Colonic mucosa (tissue), 4 donors: ENCODE results near the gene NUF2. TPM values are rescaled to one million over a fixed set of nuclear protein-coding genes. Genes with fewer than 3 reads are reported as not detected.

Experiments
- DNase-seq: peaks from one replicate; pipeline ENCODE4 v3.0.0-alpha.2; 2020
- H3K27ac ChIP-seq: fragments of 200-600 bp; one replicate; pipeline ENCODE4 v1.8.0; 2021
- H3K27me3 ChIP-seq: fragments of 200-600 bp; one replicate; pipeline ENCODE4 v1.8.0; 2021
- H3K36me3 ChIP-seq: fragments of 200-600 bp; one replicate; pipeline ENCODE4 v1.8.0; 2021
- H3K4me1 ChIP-seq: fragments of 200-600 bp; one replicate; pipeline ENCODE4 v1.8.0; 2021; ENCODE audit warnings: mild to moderate bottlenecking
- H3K4me3 ChIP-seq: fragments of 200-600 bp; one replicate; pipeline ENCODE4 v1.8.0; 2021
- H3K9ac ChIP-seq, 2 donors: one replicate each; pipeline ENCODE4 v1.7.0; 2013; ENCODE audit warnings: control low read depth in 2 of 2, low read depth in 2 of 2, low read length in 2 of 2
- H3K9me3 ChIP-seq: fragments of 200-600 bp; one replicate; pipeline ENCODE4 v1.8.0; 2021
- intact Hi-C: fragments of 100-400 bp; cut with DNase I; formaldehyde crosslinking; loops from one replicate; pipeline ENCODE4 v1.14.1; 2022
- total RNA-seq, 2 donors: library from RNA; stranded (reverse); fragmentation: NEBNext Ultra II Directional in 1 of 2; extraction: Animal tissue kit (Norgen Biotek cat#: 25700) in 1 of 2; gene quantifications; one replicate each; pipeline ENCODE4 v1.2.1, GENCODE V29; 2021
- TF ChIP-seq, protein P1 (sequence below): fragments of 200-600 bp; IDR thresholded peaks from one replicate; pipeline ENCODE4 v1.8.0; 2022; ENCODE audit warnings: antibody characterized with exemption, mild to moderate bottlenecking
- donor health status: healthy.
- donor health status: DM: no; HTN: no; CAD: no.
- donor health status: DM: no; HTN: no; CAD: no.

Gene NUF2
- total RNA-seq, 2 donors from 2014 or later: 6.8 to 17.6 TPM

- no peak for DNase-seq
- TF ChIP-seq, protein P1, sequence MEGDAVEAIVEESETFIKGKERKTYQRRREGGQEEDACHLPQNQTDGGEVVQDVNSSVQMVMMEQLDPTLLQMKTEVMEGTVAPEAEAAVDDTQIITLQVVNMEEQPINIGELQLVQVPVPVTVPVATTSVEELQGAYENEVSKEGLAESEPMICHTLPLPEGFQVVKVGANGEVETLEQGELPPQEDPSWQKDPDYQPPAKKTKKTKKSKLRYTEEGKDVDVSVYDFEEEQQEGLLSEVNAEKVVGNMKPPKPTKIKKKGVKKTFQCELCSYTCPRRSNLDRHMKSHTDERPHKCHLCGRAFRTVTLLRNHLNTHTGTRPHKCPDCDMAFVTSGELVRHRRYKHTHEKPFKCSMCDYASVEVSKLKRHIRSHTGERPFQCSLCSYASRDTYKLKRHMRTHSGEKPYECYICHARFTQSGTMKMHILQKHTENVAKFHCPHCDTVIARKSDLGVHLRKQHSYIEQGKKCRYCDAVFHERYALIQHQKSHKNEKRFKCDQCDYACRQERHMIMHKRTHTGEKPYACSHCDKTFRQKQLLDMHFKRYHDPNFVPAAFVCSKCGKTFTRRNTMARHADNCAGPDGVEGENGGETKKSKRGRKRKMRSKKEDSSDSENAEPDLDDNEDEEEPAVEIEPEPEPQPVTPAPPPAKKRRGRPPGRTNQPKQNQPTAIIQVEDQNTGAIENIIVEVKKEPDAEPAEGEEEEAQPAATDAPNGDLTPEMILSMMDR: no peak
- Histone ChIP-seq H3K9me3 (no peaks in the 10 kb centered on the region), H3K27ac (no peak overlapping the region), H3K36me3 (no peaks in the 10 kb centered on the region), H3K9ac (no peak overlapping the region), H3K4me3 (no peak overlapping the region), H3K4me1 (no peaks in the 10 kb centered on the region), H3K27me3 (no peaks in the 10 kb centered on the region)
- intact Hi-C loops: no loop called here
Measured at GRCh38 chr1:163388970-163389369, 67.2 kb downstream of the NUF2 start.

GRCh38 chr1:163395790-163396189 lies 74.0 kb downstream of the NUF2 start:
- TF ChIP-seq, protein P1: no peak
- no peaks in the 10 kb centered on the region for H3K9me3 ChIP-seq
- no peak for DNase-seq
- no peaks in the 10 kb centered on the region for H3K36me3 ChIP-seq
- H3K4me1 ChIP-seq: no peaks in the 10 kb centered on the region
- intact Hi-C loops: no loop called here
- no peaks in the 10 kb centered on the region for H3K27me3 ChIP-seq
- H3K27ac ChIP-seq: no peak overlapping the region
- no peak overlapping the region for H3K4me3 ChIP-seq
- no peak overlapping the region for H3K9ac ChIP-seq

GRCh38 chr1:163397451-163398200 lies 75.9 kb downstream of the NUF2 start:
- no peaks in the 10 kb centered on the region for H3K9me3 ChIP-seq
- H3K36me3 ChIP-seq: no peaks in the 10 kb centered on the region
- no peaks in the 10 kb centered on the region for H3K27me3 ChIP-seq
- H3K27ac ChIP-seq: no peak overlapping the region
- H3K9ac ChIP-seq: no peak overlapping the region
- intact Hi-C loops: no loop called here
- no peak for DNase-seq
- H3K4me1 ChIP-seq: no peaks in the 10 kb centered on the region
- TF ChIP-seq, protein P1: no peak
- no peak overlapping the region for H3K4me3 ChIP-seq

- H3K4me3 ChIP-seq: no peak overlapping the region
- H3K9ac ChIP-seq: no peak overlapping the region
- H3K27ac ChIP-seq: no peak overlapping the region
- H3K27me3 ChIP-seq: no peaks in the 10 kb centered on the region
- no peaks in the 10 kb centered on the region for H3K9me3 ChIP-seq
- intact Hi-C loops: no loop called here
- DNase-seq: no peak
- no peaks in the 10 kb centered on the region for H3K36me3 ChIP-seq
- no peaks in the 10 kb centered on the region for H3K4me1 ChIP-seq
- TF ChIP-seq, protein P1: no peak
Measured at GRCh38 chr1:163399001-163399400, 77.2 kb downstream of the NUF2 start.

GRCh38 chr1:163399976-163400601 lies 78.3 kb downstream of the NUF2 start:
- Histone ChIP-seq H3K4me3 (no peak overlapping the region), H3K27me3 (no peaks in the 10 kb centered on the region), H3K4me1 (no peaks in the 10 kb centered on the region), H3K9me3 (no peaks in the 10 kb centered on the region), H3K36me3 (no peaks in the 10 kb centered on the region), H3K9ac (no peak overlapping the region), H3K27ac (no peak overlapping the region)
- TF ChIP-seq, protein P1: no peak
- DNase-seq: no peak
- intact Hi-C loops: loop anchor here (10.0 kb wide), 1 partner anchor 135 kb away; no protein-coding TSS in a partner anchor
